ENCODE measurements around the gene DLG2.
A peak's percentile ranks its signal among the peaks of the same experiment; 100 is the strongest.
"Not testable (repeated sequence)": the region's sequence is repeated elsewhere in the genome, so short reads cannot be mapped to it uniquely, and the experiment has no call there.

DLG2 gene

GRCh38 chr11:84819128-84819527, 808.0 kb downstream of the DLG2 start:
- no peak for DNase-seq

DNA sequence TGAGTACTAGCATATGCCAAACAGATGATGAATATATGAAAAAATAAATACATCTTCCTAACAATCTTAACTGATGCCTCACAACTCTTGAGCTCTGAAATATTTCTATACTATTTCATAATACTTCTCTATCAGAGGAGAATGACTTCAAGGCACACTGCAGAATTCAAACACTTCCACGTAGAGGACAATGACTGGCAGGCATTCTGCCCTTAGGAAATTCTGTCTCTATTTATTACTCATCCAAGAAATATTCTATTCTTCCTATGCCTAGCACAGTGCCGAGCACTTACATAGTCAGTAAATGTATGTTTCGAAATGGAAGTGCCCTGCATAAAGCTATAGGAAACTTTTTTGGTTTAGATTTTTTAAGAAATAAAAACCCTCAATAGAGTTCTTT, 809.1 kb downstream of the DLG2 start:
- DNase-seq: no peak

DNA sequence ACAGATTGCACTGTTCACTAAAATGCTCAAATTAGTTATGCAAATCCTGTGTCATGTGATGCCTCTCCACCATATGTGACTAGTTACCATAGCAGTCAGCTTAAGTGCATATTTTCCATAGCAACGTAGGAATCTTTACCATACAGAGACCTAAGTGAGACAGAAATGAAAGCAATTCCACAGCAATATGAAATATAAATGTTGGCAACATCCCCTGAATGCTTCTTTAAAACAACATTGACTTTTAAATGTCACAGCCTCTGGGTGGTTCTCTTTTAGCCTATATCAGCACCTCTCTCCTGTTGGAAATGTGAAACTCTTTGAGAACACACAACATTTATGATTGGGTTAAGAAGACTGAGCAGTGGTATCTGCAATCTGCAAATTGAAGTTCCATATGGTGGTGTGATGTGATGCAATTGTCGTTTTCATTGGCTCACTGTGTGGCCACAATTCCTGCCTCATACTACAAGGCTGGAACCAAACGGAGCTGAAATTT, 814.6 kb downstream of the DLG2 start:
- no peak for DNase-seq

DNA sequence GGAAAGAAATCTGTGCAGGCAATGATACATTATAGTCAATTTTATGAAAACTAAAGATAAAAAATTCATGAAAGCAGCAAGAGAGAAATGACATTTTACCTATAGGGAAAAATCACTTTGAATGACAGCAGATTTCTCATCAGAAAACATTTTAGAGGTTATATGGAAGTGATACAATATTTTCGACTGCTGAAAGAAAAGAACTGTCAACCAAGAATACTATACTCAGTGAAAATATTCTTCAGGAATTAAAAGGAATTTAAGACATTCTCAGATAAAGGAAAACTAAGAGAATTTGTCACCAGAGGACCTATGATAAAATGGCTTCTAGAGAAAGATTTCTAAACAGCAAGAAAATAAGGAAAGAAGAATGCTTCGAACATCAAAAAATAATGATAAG, 820.8 kb downstream of the DLG2 start:
- no peak for DNase-seq

- no peak for DNase-seq
These were observed 823.1 kb downstream of the DLG2 start for GRCh38 chr11:84804041-84804440.

GRCh38 chr11:84800755-84801346, 826.3 kb downstream of the DLG2 start:
- DNase-seq: peak; percentile 17

DNA sequence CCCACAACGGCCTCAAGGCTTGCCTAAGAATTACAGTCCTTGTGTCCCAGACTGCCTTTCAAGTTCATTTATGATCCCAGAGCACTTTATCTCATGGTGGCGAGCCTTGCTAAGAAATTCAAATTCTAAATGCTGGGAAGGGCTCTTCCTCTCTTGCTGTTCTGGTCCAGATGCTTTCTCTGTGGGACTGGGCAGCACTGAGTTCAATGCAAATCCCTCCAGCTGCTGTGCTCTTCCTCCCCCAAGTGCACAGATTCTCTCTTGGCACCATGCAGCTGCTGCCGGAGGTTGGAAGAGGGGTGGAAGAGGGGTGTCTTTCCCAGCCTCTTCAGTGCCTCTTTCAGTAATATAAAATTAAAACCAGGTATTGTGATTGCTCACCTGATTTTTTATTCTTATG, 828.0 kb downstream of the DLG2 start:
- DNase-seq: no peak

DNA sequence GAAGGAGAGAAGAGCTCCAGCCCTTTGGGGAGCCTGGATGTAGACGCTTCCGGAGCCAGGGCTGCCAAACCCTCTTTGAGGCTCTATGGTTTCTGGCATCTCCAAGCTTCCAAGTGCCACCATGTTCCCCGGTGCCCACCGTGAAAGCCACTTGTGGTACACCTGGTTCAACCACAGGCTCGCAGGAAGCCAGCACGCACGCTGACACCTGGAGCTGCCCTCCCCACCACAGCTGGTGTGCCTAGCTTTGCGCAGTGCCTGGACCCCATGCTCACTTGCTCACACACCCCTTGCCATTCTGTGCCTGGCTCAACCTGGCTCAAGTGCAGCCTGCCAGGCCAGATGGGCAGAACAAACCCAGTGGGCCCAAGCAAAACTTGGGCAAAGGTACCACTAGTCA, 831.4 kb downstream of the DLG2 start:
- DNase-seq: no peak

DNA sequence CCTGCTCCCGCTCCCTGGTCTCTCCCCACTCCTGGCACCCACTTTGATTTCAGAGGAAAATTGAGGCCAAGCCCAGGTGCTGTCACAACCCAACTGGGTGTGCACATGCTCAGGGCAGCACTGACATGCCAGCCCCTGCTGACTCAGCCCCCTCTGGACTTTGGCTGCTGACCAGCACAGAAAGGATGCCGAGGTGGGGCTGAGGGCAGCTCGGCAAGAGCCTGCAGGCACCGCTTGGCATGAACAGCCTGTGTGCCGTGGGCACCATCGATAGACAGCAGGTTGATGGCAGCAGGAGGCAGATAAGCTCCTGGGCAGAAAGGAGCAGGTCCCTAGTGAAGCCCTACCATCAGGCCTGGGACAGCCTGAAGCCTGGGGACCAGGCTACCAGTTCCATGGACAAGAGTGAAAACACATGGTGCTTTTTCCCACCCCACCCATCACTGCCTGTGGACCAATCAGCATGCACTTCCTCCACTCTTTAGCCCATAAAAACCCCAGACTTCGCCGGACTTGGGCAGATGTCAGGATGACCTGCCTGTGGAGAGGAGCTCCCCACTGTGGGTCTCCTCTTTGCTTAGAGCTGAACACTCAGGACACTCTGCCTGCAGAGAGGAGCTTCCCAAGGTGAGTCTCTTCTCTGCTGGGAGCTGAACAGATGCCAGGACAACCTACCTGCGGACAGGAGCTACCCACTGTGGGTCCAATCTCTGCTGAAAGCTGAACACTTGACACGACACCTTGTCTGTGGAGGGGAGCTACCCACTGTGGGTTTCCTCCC, 832.3 kb downstream of the DLG2 start:
- DNase-seq: no peak

GRCh38 chr11:84793318-84793717, 833.8 kb downstream of the DLG2 start:
- no peak for DNase-seq

GRCh38 chr11:84790849-84791427, 836.2 kb downstream of the DLG2 start:
- no peak for DNase-seq

GRCh38 chr11:84788220-84788619, 838.9 kb downstream of the DLG2 start:
- no peak for DNase-seq

DNA sequence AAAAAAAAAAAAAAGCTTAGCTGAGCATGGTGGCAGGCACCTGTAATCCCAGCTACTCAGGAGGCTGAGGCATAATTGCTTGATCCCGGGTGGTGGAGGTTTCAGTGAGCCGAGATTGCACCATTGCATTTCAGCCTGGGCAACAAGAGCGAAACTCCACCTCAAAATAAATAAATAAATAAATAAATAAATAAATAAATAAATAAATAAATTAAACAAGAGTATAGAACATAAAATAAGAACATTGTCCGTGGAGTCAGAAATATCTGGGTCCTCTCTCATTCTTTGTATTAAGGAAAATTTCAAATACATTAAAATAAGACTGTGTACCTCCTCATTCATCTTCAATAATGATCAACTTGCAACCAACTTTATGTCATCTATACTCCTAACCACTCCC, 843.0 kb downstream of the DLG2 start:
- not testable (repeated sequence) for DNase-seq

DNA sequence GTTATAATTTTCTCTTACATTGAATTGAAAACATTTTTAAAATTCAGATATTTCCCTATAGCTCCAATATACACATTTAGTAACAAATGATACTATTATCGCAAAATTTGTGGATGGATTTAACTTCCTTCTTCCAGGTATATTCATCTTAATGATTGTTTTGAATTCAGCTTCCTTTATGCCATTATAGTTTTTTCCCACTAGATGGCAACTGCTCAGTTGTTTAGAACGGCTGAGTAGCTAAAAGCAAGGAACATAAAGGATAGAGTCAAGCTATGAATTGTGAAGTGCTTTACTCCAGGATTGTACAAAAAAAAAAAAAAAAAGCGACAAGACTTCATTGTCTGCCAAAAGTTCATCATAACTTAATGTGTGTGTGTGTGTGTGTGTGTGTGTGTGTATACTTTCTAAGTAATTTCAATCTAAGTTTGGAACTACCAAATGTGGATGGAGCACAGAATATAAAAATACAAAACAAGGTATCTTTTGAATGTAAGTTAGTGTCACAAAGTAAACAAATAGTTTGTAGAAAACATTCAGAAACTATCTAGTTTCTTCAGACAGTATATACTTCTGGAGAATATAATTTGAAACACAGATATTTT, 846.4 kb downstream of the DLG2 start:
- DNase-seq: peak; percentile 16

- no peak for DNase-seq
These were observed 851.6 kb downstream of the DLG2 start for GRCh38 chr11:84775503-84775902.

DNA sequence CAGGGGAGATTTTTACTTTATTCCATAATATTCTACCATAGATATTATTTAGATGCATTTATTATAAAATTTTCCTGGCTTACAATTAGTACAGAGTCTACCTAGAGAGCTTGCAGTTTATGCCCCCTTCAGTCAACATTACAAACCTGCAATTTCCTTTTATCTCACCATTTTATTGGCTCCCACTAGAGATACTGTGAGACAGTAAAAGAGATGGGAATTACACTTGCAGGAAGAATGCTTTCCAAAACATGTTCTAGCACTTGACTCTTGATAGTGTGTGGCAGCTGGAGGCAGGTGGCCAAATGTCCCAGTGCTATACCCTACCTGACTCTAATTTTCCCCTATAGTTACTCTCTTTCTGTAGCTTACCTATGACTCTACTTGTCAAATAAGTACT, 863.2 kb downstream of the DLG2 start:
- no peak for DNase-seq

DNA sequence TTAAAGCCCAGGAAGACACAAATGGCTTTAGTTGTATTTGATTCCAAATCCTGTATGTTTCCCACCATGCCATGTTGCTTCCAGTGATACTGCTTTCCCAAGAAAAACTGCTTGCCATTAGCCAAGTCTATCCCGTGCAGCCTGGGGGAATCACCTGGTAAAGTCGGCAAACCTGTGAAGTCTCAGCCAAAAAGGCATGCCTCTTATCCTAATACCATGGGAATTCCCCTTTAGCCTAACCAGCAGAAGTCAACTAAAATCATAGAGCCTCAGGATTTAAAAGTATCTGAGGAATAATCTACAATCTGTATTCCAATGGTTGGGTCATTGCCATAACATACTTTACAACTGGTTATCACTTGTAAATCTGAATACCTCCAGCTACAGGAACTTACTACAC, 869.4 kb downstream of the DLG2 start:
- DNase-seq: no peak

- DNase-seq: no peak
These were observed 875.8 kb downstream of the DLG2 start for GRCh38 chr11:84751371-84751770.

DNA sequence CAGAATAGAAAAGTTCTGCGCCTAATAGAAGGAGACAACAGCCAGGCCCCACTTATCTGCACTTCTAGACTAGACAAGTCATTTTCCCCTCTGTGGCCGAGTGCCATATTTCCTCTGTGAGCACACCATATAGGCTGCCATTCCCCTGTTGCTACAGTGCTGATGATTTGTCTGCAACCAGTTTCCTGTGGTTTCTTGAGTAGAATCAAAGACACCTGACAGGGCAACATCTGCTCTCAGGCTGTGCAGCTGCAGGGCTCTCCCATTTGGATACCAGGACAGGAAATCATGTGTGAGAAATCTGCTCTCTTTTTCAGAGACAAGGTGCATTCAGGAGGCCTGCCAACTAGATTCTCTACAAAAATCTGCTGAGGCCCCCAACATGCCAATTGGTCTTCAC, 879.3 kb downstream of the DLG2 start:
- DNase-seq: no peak

- DNase-seq: no peak
These were observed 887.1 kb downstream of the DLG2 start for GRCh38 chr11:84740050-84740449.

- DNase-seq: no peak
These were observed 902.9 kb downstream of the DLG2 start for GRCh38 chr11:84724256-84724655.

DNA sequence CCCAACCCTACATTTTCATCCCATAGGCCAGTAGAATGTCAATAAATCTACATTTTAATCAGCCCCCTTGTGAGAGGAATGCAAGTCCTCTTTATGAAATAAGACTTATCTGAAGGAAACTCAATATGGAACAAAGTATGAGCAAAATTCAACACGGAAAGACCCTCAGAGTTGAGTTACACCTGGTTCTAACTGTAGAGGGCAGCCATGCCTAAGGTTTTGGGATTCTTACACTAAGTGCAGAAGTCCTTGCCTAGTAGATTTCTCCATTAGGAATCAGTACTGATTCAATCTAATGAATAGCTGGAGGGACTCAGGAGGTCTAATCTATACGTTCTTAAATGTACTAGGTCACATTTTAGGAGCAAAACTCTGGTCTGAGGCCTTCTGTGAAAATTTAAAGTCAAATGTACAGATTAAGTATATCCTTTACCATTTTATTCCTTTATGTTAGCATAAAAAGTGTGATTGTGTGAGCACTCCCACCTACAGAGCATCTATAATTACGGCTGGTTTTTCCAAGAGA, 904.5 kb downstream of the DLG2 start:
- no peak for DNase-seq

GRCh38 chr11:84721561-84721961, 905.6 kb downstream of the DLG2 start:
- DNase-seq: no peak

Measured in midbrain (tissue), 1 donor.